ENCODE results near the gene MCTP1.

DNA sequence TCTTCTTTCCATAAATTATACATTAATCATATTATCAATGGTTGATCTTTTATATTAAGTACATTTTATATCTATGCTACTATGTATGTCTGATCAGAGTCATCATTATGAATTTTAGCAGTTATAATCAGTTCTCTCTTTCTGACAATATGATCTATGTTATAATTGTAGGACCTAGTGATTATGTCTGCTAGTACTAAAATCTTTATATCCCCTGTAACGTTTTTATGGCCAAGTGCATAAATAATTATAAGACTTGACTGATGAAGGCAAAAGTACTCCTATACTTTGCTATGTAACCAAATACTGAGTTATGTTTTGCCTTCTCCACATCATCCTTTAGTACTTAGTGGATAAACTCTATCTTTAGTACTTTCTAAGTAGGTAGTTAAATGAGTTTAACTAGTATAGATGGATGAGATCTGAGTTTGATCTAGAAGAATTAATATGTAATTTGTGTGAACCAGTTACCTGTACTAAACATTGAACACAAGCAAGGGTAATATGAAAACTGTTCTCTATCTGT, 591.0 kb downstream of the MCTP1 start:
- no peak for TF ChIP-seq POLR2A (IDR thresholded peaks at IDR 0.05)
- TF ChIP-seq, protein P1, sequence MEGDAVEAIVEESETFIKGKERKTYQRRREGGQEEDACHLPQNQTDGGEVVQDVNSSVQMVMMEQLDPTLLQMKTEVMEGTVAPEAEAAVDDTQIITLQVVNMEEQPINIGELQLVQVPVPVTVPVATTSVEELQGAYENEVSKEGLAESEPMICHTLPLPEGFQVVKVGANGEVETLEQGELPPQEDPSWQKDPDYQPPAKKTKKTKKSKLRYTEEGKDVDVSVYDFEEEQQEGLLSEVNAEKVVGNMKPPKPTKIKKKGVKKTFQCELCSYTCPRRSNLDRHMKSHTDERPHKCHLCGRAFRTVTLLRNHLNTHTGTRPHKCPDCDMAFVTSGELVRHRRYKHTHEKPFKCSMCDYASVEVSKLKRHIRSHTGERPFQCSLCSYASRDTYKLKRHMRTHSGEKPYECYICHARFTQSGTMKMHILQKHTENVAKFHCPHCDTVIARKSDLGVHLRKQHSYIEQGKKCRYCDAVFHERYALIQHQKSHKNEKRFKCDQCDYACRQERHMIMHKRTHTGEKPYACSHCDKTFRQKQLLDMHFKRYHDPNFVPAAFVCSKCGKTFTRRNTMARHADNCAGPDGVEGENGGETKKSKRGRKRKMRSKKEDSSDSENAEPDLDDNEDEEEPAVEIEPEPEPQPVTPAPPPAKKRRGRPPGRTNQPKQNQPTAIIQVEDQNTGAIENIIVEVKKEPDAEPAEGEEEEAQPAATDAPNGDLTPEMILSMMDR (IDR thresholded peaks at IDR 0.05 in 4 of 5, conservative IDR thresholded peaks at IDR 0.05 in 1 of 5), result no peak
